ENCODE measurements around the gene UVSSA. TPM values are rescaled to one million over a fixed set of nuclear protein-coding genes. Genes with fewer than 3 reads are reported as not detected.

The UVSSA gene
- total and polyA plus RNA-seq, 9 of the 15 experiments (the other 6 are each of a cell fraction or from before 2014, with no cell fraction given) = 0.21 to 14.6 (median 3.3) TPM

- TF ChIP-seq CBX8 (IDR thresholded peaks at IDR 0.05; ENCODE audit: borderline replicate concordance, extremely low read depth, low read depth, low read length, poor library complexity, severe bottlenecking) (no peak), HSF4 (CRISPR knock-in tag; IDR thresholded peaks at IDR 0.05; ENCODE audit: borderline replicate concordance) (no peak), LEF1 (IDR thresholded peaks at IDR 0.05) (no peak), ZFP30 (CRISPR knock-in tag; IDR thresholded peaks at IDR 0.05; ENCODE audit: borderline replicate concordance) (no peak), HINFP (tag; conservative IDR thresholded peaks at IDR 0.05; ENCODE audit: low read depth) (no peak), HOMEZ (CRISPR knock-in tag; IDR thresholded peaks at IDR 0.05) (no peak), SP1 (CRISPR knock-in tag; IDR thresholded peaks at IDR 0.05) (peak; percentile 99), ZNF217 (CRISPR knock-in tag; IDR thresholded peaks at IDR 0.05) (no peak), MAZ (CRISPR knock-in tag; conservative IDR thresholded peaks at IDR 0.05 in 1 of 2, IDR thresholded peaks at IDR 0.05 in 1 of 2) (peak; percentile 90 to 92), ETV5 (CRISPR knock-in tag; IDR thresholded peaks at IDR 0.05; ENCODE audit: low read depth) (no peak), ESRRB (CRISPR knock-in tag; IDR thresholded peaks at IDR 0.05; ENCODE audit: borderline replicate concordance) (no peak), ZFP36 (IDR thresholded peaks at IDR 0.05; ENCODE audit: low read depth, low read length, partially characterized antibody) (no peak), U2AF1 (optimal IDR thresholded peaks at IDR 0.05; ENCODE audit: low read depth, low read length) (peak; percentile 22), ZNF280A (IDR thresholded peaks at IDR 0.05; ENCODE audit: low read depth, partially characterized antibody) (no peak), ZNF347 (CRISPR knock-in tag; IDR thresholded peaks at IDR 0.05; ENCODE audit: low read depth) (no peak), MAFK (IDR thresholded peaks at IDR 0.05; ENCODE audit: low read length) (no peak), IFI16 (CRISPR knock-in tag; IDR thresholded peaks at IDR 0.05) (no peak), POU5F1 (IDR thresholded peaks at IDR 0.05; ENCODE audit: borderline replicate concordance, low read depth, low read length, partially characterized antibody) (no peak), ZNF445 (CRISPR knock-in tag; IDR thresholded peaks at IDR 0.05; ENCODE audit: low read depth) (no peak), SAP30 (IDR thresholded peaks at IDR 0.05; ENCODE audit: borderline replicate concordance, insufficient read depth, low read depth, low read length, poor library complexity, severe bottlenecking) (peak; percentile 31), FOXK1 (CRISPR knock-in tag; IDR thresholded peaks at IDR 0.05; ENCODE audit: borderline replicate concordance) (no peak)
Observed at GRCh38 chr4:1346781-1347409, at the start of gene UVSSA (continued).

Data from K562 (cell line).